ENCODE data around the gene ZBTB43.

- TF ChIP-seq CTCF (IDR thresholded peaks at IDR 0.05): no peak
- no peak for TF ChIP-seq POLR2A (IDR thresholded peaks at IDR 0.05)
Observed at GRCh38 chr9:126784401-126784800, 20.4 kb upstream of the ZBTB43 start.
